Body of pancreas (tissue), 4 donors: ENCODE measurements around the gene LHFPL3.

ENCODE experiments used
- POLR2A ChIP-seq, 3 donors: fragments of 450-650 bp; IDR thresholded peaks; one replicate each; pipeline ENCODE4 v1.6.1; 2016; ENCODE audit warnings: antibody characterized with exemption in 3 of 3, mild to moderate bottlenecking in 2 of 3
- TF ChIP-seq, protein P1 (sequence below), 7 experiments: fragments of 450-650 bp in 4 of 7; fragments of 200-600 bp in 3 of 7; sonication (generic) in 3 of 7; IDR thresholded peaks; one replicate each; pipeline ENCODE4 v1.5.1; 2016 to 2019; ENCODE audit warnings: antibody characterized with exemption in 7 of 7

DNA sequence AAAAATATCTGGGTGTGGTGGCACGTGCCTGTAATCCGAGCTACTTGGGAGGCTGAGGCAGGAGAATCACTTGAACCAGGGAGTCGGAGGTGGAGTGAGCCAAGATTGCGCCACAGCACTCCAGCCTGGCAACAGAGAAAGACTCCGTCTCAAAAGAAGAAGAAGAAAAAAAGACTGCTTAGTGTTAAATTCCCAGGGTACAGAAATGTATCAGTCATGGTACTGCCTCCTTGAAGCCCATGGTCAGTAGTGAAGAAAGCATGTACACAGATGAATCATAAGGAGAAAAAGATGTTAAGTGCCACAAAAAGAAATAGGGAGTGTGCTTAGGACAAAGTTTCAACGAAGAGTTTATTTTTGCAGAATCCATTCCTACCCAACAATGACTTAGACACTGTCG lies 623.1 kb downstream of the LHFPL3 start:
- TF ChIP-seq, protein P1, sequence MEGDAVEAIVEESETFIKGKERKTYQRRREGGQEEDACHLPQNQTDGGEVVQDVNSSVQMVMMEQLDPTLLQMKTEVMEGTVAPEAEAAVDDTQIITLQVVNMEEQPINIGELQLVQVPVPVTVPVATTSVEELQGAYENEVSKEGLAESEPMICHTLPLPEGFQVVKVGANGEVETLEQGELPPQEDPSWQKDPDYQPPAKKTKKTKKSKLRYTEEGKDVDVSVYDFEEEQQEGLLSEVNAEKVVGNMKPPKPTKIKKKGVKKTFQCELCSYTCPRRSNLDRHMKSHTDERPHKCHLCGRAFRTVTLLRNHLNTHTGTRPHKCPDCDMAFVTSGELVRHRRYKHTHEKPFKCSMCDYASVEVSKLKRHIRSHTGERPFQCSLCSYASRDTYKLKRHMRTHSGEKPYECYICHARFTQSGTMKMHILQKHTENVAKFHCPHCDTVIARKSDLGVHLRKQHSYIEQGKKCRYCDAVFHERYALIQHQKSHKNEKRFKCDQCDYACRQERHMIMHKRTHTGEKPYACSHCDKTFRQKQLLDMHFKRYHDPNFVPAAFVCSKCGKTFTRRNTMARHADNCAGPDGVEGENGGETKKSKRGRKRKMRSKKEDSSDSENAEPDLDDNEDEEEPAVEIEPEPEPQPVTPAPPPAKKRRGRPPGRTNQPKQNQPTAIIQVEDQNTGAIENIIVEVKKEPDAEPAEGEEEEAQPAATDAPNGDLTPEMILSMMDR (IDR thresholded peaks at IDR 0.05), result no peak
- no peak for TF ChIP-seq POLR2A (IDR thresholded peaks at IDR 0.05)
